HG03066 (cell line): ENCODE data around the gene KCNMB1.
"Not testable (repeated sequence)": the region's sequence is repeated elsewhere in the genome, so short reads cannot be mapped to it uniquely, and the experiment has no call there.

Experiments used
- ATAC-seq: cut with Tn5 transposase; IDR thresholded peaks from one replicate; pipeline ENCODE4 v1.9.1; 2021; ENCODE audit warnings: low read depth; ENCODE audit not compliant: unreplicated experiment

KCNMB1 gene

DNA sequence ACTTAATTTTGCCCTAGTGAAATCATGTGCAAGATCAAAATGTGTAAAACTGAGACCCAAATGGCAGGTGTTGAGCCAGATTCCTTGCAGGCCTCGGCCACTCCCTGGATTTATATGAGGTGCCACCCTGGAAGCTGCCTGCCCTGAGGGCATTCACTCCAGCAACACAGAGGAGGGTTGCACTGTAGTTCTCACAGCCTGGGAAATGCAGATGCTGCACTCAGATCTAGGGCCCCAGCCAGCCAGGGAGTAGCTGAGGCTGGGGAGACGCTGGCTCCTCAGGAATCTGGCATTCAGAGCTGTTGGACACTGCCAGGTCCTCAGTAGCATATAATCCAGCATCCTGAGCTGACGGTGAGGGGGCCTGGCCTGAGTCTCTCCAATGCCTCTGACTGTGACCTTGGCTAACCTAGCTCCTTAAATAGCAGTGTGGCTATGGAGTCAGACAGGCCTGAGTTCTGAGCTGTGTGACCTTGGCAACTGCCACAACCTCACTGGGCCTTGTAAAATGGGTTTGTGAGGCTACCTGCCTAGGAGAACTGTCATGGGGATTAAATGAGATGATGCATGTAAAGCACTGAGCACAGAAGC is 8.7 kb downstream of the KCNMB1 start:
- ATAC-seq = no peak

DNA sequence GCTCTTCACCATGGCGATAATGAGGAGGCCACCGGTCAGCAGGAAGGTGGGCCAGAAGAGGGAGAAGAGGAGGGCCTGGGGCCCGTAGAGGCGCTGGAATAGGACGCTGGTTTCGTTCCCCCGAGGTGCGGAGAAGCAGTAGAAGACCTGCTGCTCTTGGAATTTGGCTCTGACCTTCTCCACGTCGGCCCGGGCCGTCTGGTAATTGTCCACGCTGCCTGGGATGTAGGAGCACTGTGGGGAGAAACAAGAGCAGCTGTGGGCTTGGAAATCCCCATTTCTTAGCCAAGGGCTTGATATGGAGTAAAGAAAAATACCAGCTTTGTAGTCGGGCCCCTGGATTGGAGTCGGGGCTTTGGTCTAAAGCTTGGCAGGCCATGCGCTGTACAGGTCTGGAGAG is 10.4 kb downstream of the KCNMB1 start:
- no peak for ATAC-seq

DNA sequence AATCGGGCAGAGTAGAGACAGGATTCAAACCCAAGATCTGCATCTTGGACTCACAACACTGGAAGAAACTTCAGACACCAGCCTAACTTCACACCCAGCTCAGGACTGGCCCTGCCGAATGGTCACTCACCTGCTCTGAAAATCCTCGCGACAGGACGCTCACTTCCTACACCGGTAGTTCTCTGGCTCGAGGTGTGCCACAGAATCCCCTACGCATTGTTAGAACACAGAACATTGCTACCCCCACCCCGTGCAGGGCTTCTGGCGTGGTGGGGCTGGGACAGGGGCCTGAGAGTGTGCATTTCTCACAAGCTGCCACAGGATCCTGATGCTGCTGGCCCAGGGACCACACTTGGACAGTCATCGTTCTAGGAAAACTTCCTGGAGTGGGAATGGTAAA is 12.1 kb downstream of the KCNMB1 start:
- no peak for ATAC-seq

DNA sequence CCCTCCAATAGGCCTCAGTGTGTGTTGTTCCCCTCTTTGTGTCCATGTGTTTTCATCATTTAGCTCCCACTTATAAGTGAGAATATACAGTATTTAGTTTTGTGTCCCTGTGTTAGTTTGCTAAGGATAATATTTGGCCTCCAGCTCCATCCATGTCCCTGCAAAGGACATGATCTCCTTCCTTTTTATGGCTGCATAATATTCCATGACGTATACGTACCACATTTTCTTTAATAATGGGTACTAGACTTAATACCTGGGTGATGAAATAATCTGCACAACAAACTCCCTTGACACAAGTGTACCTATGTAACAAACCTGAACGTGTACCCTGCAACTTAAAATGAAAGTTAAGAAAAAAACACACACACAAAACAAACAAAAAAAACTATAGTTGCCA is 12.6 kb downstream of the KCNMB1 start:
- ATAC-seq = not testable (repeated sequence)

DNA sequence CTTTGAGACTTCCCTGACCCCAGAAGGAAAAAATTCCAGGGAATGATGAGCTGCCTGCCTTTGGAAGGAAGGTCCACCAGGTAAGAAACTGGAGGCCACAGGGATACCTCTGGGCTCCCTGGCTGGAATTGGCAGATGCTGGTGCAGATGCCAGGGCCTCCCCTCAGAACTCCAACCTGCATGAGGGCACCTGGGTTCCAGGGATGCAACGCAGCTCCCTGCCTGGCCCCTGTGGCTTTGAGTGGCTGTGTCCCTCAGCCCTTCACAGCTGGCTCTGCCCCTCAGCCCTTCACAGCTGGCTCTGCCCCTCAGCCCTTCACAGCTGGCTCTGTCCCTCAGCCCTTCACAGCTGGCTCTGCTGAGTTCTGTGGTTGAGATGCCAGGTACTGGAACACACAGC is 13.9 kb downstream of the KCNMB1 start:
- ATAC-seq = no peak

DNA sequence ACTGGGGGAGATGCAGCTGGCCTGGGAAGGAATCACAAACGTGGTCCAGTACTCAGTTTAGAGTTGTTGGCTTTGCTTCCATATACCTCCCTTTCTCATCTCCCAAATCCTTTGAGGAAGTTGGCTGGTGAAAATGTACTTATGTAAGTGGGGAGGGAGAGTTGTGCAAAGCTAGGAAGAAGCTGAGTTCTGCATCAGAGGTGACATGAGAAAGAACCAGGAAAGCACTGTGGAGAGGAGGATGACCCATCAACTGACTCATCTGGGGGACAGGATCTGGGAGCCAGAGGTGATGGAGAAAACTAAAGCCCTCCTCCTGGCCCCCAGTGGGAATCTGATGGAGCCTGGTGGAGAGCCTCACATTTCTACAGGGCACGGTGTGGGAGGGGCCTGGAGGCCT is 16.2 kb downstream of the KCNMB1 start:
- ATAC-seq = no peak

DNA sequence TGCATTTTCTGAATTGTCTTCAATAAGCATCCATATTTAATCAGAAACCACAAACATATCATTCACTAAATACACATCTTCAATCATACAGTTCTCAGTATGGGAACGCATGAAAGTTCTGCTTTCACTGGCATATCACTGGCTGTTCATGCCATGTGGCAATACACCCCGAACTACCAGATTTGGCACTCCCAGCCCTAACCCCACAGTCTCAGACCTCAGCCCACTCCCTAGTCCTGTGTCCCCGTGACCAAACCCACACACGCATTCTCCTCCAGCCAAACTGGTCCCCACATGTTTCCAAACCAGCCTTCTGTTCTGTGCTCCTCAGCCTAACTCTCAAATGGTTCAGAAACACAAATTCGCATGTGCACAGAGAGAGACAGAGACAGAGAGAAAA is 20.6 kb downstream of the KCNMB1 start:
- no peak for ATAC-seq

DNA sequence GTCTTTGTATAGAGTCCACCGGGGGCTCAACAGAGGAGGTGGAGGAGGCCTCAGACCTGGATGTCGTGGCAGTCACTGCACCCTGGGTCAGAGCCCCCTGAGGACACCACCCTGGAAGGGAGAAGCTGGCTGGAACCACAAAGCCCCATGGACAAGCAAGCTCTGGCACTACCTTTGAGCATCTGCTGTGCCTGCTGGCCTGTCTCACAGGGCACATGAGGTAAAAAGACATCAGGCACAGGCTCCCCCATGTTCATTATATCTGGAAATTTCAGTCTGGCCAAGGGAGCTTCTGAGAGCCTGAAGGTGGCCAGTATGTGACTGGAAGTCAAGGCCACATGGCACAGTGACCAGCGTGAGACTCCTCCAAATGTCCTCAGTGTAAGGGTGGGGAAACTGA is 22.9 kb downstream of the KCNMB1 start:
- no peak for ATAC-seq

DNA sequence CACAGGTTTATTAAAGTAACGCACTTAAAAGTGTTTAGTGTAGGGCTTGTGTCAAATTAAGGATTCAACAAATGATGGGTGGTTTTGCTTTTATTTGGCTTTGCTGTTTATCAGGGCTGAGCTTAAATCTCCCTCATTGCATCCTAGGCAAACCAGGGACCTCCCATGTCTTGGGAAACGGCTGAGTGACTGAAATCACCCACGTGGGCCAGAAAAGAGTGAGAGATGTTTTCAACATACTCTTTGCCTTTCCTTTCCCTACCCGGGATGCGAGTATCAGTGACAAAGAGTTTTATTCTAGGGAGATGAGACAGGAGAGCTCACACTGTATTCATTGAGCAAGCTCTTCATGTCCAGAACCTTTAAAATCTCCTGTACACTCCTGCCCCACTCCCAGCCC is 23.3 kb downstream of the KCNMB1 start:
- no peak for ATAC-seq

DNA sequence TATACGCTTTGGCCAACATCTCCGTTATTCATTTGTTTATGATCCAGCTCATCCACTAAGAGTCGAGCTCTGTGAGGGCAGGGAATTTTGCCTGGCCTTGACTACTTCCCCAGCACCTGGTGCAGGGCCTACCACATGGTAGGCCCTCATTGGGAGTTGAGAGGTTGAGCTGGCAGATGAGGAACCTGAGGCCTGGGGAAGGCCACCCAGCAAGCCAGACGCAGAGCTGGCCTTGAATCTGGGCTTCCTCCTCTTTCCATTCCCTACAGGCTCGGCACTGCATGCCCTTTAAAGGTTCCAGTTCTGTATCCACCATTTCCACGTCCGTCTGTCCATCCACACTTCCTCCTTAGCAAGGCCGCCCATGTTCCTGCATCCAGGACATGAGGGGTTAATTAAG is 24.2 kb downstream of the KCNMB1 start:
- no peak for ATAC-seq

DNA sequence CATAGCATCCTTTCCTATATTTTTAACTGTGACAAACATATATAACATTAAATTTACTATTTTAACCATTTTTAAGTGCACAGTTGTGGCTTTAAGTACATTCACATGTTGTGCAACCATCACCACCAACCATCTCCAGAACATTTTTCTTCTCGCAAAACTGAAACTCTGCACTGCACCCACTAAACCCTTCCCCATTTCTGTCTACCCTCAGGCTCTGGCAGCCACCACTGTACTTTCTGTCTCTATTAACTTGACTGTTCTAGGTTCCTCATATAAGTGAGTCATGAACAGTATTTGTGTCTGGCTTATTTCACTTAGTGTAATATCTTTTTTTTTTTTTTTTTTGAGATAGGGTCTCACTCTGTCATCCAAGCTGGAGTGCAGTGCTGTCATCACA is 25.5 kb downstream of the KCNMB1 start:
- ATAC-seq = no peak

DNA sequence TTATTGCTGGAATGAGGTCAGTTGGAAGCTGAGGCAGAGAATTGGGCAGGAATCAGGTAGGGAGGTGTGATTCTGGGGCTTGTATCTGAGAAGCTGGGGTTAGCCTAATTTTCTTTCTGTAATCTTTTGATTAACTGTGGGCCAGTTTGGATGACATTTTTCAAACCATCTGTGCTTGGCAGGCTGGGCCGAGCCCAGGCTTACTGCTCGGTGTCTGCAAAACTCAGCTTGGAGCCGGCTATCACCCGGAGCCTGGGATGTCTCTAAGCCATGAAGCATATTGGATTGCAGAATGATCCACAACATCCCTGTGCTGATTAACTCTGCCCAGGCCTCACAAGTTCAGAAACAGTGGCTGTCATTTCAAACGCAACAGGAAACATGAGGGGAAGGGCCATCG is 26.5 kb downstream of the KCNMB1 start:
- no peak for ATAC-seq

DNA sequence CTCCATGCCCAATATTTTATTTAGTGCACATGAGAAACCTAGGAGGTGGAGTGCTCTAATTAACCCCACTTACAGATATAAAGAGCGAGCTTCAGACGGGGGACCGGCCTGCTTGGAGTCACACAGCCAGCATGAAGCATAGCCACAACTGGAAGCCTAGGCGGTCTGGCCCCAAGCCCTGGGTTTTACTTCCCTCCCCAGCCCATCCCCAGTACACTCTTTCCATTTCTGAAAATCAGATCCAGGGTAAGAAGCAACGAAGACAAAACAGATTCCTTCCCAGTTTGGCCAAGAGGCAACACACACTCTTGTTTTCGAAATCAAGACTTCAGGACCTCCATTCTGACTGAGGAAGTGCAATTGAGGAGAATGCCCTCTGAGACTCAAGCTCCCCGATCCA is 27.1 kb downstream of the KCNMB1 start:
- ATAC-seq = no peak

DNA sequence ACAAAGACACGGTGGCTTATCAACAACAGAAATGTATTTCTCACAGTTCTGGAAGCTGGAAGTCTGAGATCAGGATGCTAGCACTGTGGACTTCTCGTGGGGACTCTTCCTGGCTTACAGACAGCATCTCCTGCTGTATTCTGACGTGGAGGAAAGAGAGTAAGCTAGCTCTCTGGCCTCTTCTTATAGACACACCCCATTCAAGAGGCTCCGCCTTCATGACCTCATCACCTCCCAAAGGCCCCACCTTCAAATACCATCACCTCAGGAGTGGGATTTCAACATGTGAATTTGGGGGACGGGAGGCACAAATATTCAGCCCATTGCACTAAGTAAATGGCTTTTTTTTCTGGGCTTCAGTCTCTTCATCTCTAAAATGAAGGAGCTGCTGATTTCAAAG is 27.6 kb downstream of the KCNMB1 start:
- no peak for ATAC-seq

DNA sequence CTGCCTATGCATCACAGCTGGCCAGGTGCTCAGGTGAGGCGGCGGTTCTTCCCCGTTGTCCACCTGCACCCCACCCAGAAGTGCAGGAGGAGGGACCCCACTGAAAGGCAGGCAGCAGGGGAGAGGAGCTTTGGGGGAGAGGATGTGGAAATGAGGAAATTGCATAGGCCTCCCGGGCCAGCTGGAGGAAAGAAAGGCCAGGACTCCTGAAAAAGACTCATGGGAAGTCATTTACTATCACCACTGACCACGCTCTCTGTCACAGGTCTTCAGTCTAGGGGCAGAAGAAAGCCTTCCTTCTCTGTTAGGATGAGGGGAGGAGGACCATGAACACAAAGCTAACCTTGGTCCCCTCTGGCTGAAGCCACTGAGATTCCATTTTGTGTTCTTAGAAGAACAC is 28.1 kb downstream of the KCNMB1 start:
- ATAC-seq = no peak

DNA sequence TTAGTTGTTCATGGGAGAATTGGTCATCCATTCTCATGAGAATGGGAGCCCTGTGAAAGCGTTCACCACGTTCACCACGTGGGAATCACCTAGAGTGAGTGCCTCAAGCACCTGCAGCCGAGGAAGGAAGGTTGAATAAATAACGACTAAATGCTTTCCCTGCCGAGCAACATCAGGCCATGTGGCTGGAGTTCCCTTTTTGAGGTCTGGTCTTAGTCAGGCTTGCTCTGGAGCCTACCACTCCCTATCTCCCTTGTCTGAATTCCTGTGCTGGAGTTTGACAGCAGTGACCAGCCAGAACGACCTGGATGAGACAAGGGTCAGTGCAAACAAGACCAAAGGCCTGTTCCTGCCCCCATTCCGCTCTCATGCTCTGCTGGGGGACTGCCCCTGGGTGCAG is 28.5 kb downstream of the KCNMB1 start:
- no peak for ATAC-seq

DNA sequence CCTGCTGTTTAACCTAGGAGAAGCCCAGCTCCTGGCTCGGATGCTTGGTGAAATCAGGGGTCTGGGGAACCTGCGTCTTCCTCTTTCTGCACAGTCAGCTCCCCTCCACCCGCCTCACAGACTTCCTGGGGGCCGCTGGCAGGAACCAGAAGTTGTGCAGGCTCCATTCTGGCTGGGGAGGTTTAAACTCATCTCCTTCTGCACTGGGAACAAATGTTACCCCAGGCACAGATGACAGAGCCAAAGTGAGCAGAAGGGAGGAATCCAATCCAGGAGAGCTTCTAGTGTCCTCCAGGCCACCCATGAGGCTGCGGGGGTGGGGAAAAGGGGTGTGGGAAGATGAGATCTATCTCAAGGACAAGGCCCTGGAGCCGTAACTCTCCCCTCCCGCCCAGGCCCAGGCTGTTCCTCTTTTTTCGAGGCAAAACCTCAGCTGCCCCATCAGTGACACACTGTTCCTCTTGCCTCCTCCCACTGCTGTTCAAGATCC is 31.2 kb downstream of the KCNMB1 start:
- no peak for ATAC-seq

DNA sequence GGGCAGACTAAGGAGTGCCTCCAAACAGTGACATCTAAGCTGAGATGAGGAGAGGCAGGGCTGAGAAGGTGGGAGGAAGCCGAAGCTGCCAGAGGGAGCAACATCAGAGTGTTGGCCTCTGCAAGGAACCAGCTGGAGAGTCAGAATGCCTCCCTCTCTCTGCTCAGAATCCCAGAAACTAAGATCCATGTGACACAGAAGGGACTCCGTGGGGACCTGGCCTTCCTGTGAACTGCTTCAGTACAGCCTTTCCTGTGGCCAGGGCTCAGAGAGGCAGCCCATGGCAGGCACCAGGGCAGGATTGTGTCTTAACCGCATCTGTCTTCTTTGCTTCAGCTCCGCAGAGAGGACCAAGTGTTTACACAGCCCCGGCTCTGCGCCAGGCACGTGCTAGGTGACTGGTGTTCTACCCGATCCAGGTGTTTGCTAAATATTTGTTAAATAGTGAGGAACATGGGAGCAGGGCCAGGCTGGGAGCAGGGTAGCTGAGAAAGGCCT is 33.5 kb downstream of the KCNMB1 start:
- ATAC-seq = no peak

DNA sequence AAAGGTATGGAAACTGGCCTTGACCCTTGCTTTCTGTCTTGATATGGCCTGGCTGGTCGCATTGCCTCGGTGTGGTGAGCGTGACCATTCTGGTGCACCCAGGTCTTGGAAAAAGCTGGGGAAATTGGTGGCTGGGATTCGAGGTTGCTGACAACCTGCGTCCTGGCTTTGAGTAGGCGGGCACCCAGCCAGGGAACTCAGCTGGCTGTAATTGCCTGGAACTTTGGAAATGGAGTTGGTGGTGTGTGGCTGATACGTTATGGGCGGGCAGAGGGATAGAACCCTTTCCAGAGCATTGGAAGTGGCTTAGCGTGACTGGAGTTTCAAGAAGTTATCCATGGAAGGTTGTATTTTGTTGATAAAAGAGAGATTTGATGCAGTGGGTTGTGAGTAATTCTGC is 35.2 kb downstream of the KCNMB1 start:
- ATAC-seq = no peak

DNA sequence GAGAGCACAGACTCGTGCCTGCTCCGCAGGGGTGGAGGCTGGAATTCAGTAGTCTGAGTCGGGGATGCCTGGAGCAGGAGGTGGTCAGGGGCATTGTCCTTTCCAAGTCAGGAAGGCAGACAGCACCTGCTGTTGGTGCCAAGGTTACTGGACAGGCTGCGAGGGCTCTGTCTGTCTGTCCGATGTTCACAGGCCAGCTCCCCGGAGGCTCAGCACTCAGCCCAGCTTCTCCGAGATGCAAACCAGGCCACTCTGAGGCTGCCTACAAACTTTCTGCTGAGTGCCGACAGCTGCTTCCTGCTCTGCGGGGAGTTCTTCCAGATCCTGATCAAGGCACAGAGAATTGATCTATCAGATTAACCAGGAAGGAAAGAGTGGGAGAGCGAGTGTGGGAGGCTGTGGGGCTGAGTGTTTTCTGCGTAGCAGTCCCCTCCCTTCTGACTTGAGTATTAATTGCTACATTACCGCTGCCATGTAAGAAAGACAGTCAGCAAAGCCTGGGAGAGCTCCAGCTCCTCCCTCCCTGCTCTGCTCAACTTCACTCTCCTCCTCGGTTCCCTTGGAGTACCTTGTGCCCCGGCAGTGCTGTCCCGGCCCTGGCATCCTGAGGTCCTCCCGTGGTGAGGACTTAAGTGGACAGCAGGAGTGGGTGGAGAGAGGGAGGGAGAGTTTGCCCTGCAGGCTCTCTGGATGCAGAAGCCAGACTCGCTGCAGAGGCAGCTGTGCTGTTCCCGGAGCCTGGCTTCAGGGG is 36.0 kb downstream of the KCNMB1 start:
- ATAC-seq = no peak

DNA sequence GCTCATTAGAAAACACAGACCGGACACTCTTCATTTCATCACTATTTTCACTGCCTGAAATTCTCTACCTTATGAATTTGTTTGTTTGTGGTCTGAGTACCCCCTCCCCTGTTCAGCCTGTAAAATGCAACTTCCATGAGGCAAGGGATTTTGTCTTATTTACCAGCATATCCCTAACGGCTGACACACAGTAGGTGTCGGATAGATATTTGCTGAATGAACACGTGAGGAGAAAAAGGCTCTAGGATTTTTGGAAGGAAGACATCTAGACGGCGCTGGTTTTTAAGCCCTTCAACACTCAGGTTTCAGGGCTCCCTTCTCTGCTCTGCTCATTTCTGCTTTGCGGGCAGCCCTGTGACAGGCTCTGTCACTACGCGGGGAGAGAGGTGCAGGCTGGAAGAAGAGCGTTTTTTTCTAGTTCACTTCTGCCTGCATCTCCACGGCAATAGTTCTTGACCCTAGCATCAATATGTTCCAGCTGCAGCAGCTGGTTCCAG is 41.0 kb downstream of the KCNMB1 start:
- no peak for ATAC-seq

DNA sequence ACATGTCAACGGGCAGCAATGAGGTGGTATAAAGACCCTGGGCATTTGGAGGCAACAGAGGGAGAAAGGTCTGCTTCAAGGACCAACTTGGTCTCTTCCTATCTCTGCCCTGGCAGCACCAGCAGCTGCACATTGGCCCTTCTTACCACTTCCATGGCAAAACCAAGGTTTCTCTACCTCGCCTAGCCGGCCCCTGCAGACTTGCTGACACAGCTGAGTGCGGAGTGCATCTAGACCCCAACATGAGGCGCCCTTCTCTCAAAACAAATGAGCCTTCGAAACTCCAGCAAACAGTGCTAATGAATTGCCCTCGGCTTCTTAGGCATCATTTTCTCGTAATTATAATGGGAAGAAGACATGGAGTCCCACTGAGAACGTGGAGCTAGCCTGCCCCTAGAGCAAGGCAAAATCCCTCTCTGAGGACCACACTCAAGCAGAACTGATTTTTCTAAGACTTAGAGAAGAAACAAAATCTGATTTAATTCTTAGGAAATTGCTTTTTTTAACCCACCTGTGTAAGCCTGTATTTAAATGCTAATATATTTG is 42.1 kb downstream of the KCNMB1 start:
- no peak for ATAC-seq
